GM23338 (cell line): ENCODE results near the gene MCTP1.

Experiments
- CREB1 ChIP-seq: fragments of 250-450 bp; sonication (Bioruptor Pico); IDR thresholded peaks from 2 replicates; pipeline ENCODE4 v1.5.0; 2020; ENCODE audit warnings: low read depth, mild to moderate bottlenecking, moderate library complexity
- CTCF ChIP-seq, 2 experiments: fragments of 200-600 bp in 1 of 2; sonication (generic) in 1 of 2; conservative IDR thresholded peaks; 2 replicates each; pipeline versions ENCODE4 v1.5.1 to v1.6.1; 2016 to 2017; ENCODE audit warnings: antibody characterized with exemption in 2 of 2, low read depth in 2 of 2, mild to moderate bottlenecking in 2 of 2, moderate library complexity in 1 of 2
- EZH2 ChIP-seq: fragments of 200-600 bp; sonication (generic); IDR thresholded peaks from one replicate; pipeline ENCODE4 v1.8.0; 2017; ENCODE audit warnings: antibody characterized with exemption, mild to moderate bottlenecking, low read depth; ENCODE audit not compliant: unreplicated experiment
- POLR2AphosphoS5 ChIP-seq: IDR thresholded peaks from 2 replicates; pipeline ENCODE4 v1.6.1; 2016; ENCODE audit warnings: antibody characterized with exemption, low read depth
- REST ChIP-seq: IDR thresholded peaks from one replicate; pipeline ENCODE4 v1.6.1; 2018; ENCODE audit warnings: antibody characterized with exemption; ENCODE audit not compliant: unreplicated experiment
- ZNF462 ChIP-seq: fragments of 250-450 bp; sonication (Bioruptor Pico); IDR thresholded peaks from 2 replicates; pipeline ENCODE4 v1.5.0; 2020; ENCODE audit warnings: mild to moderate bottlenecking, moderate library complexity

GRCh38 chr5:95020345-95020744 is 264.5 kb downstream of the MCTP1 start:
- TF ChIP-seq CTCF (conservative IDR thresholded peaks at IDR 0.05; ENCODE audit: low read depth in 2 of 2) (no peak), REST (no peak), EZH2 (no peak), CREB1 (CRISPR knock-in tag) (no peak), ZNF462 (CRISPR knock-in tag) (no peak), POLR2AphosphoS5 (no peak)
